K562 (cell line): ENCODE measurements around the gene POMGNT1.

ENCODE experiments used
- CHD2 ChIP-seq: IDR thresholded peaks from 2 replicates; pipeline ENCODE4 v1.6.1; 2011; ENCODE audit warnings: low read depth, low read length
- CTCF ChIP-seq, 3 experiments: IDR thresholded peaks in 2 of 3; conservative IDR thresholded peaks in 1 of 3; 2 replicates each; pipeline ENCODE4 v1.5.1; 2011 to 2012; ENCODE audit warnings: low read length in 3 of 3, mild to moderate bottlenecking in 3 of 3, control low read depth in 2 of 3, improper control_type of control experiment in 1 of 3, inconsistent platforms in 1 of 3, low read depth in 1 of 3, mixed read lengths in 1 of 3, moderate library complexity in 1 of 3; ENCODE audit not compliant: insufficient read depth in 2 of 3
- DLX4 ChIP-seq: fragments of 250-450 bp; sonication (Bioruptor Pico); IDR thresholded peaks from 2 replicates; pipeline ENCODE4 v1.6.1; 2021; ENCODE audit warnings: mild to moderate bottlenecking
- FOXP1 ChIP-seq: sonication (generic); formaldehyde crosslinking; IDR thresholded peaks from 2 replicates; pipeline ENCODE4 v1.8.0; 2022; ENCODE audit warnings: mild to moderate bottlenecking, missing genetic modification reagents
- POLR2A ChIP-seq: fragments of 450-650 bp; conservative IDR thresholded peaks from 2 replicates; pipeline ENCODE4 v1.6.1; 2016

GRCh38 chr1:46192171-46192570 lies 6.1 kb downstream of the POMGNT1 start:
- no peak for TF ChIP-seq CTCF (IDR thresholded peaks at IDR 0.05 in 2 of 3, conservative IDR thresholded peaks at IDR 0.05 in 1 of 3; ENCODE audit: insufficient read depth in 2 of 3, low read depth in 1 of 3, low read length in 3 of 3)
- TF ChIP-seq DLX4 (CRISPR knock-in tag), result no peak
- no peak for TF ChIP-seq POLR2A
- TF ChIP-seq CHD2, result no peak
- TF ChIP-seq FOXP1, result no peak
